DOHH2 (cell line): ENCODE results near the gene MRAP2.

ENCODE experiments used
- H3F3A ChIP-seq: fragments of 200-600 bp; sonication (generic), shearing (Covaris generic); 2 replicates; pipeline ENCODE4 v1.6.0; 2016; ENCODE audit warnings: antibody characterized with exemption, mild to moderate bottlenecking; ENCODE audit not compliant: control insufficient read depth, insufficient read depth
- H3K27ac ChIP-seq: fragments of 200-600 bp; sonication (generic); 2 replicates; pipeline ENCODE4 v1.5.1; 2014; ENCODE audit warnings: low read depth, mild to moderate bottlenecking, low read length, moderate library complexity
- H3K27me3 ChIP-seq: fragments of 200-600 bp; sonication (generic); 2 replicates; pipeline ENCODE4 v1.6.1; 2014; ENCODE audit warnings: mild to moderate bottlenecking, low read length, mixed read lengths; ENCODE audit not compliant: control insufficient read depth
- H3K36me3 ChIP-seq: fragments of 200-600 bp; sonication (generic); 2 replicates; pipeline ENCODE4 v1.6.1; 2014; ENCODE audit warnings: mild to moderate bottlenecking, low read length, moderate library complexity, mixed read lengths; ENCODE audit not compliant: control insufficient read depth
- H3K4me1 ChIP-seq: fragments of 200-600 bp; sonication (generic); 2 replicates; pipeline ENCODE4 v1.6.1; 2014; ENCODE audit warnings: mild to moderate bottlenecking, low read length, mixed read lengths; ENCODE audit not compliant: control insufficient read depth
- H3K4me2 ChIP-seq: fragments of 200-600 bp; sonication (generic); 2 replicates; pipeline ENCODE4 v1.6.0; 2014; ENCODE audit warnings: mild to moderate bottlenecking, low read length, moderate library complexity
- H3K4me3 ChIP-seq: fragments of 200-600 bp; sonication (generic); 2 replicates; pipeline ENCODE4 v1.5.1; 2014; ENCODE audit warnings: mild to moderate bottlenecking, low read length, mixed read lengths
- H3K79me2 ChIP-seq: fragments of 200-600 bp; sonication (generic); 2 replicates; pipeline ENCODE4 v1.6.1; 2014; ENCODE audit warnings: mild to moderate bottlenecking, low read length, mixed read lengths; ENCODE audit not compliant: control insufficient read depth
- H3K9me2 ChIP-seq: fragments of 200-600 bp; sonication (generic); replicated peaks from 2 replicates; pipeline ENCODE4 v1.6.1; 2014; ENCODE audit warnings: mild to moderate bottlenecking, low read length, mixed read lengths; ENCODE audit not compliant: control insufficient read depth
- H3K9me3 ChIP-seq: fragments of 200-600 bp; sonication (generic); 2 replicates; pipeline ENCODE4 v1.6.1; 2014; ENCODE audit warnings: antibody characterized with exemption, low read length, mixed read lengths; ENCODE audit not compliant: control insufficient read depth, insufficient read depth
- H4K20me1 ChIP-seq: fragments of 200-600 bp; sonication (generic); 2 replicates; pipeline ENCODE4 v1.6.0; 2014; ENCODE audit warnings: low read depth, mild to moderate bottlenecking, antibody characterized with exemption, low read length, moderate library complexity; ENCODE audit not compliant: control insufficient read depth, insufficient read depth
- EZH2phosphoT487 ChIP-seq: fragments of 200-600 bp; sonication (generic); IDR thresholded peaks from 2 replicates; pipeline ENCODE4 v1.6.1; 2017; ENCODE audit warnings: borderline replicate concordance, mild to moderate bottlenecking, antibody characterized with exemption, low read length, moderate library complexity, mixed read lengths
- TF ChIP-seq, protein P1 (sequence below): fragments of 200-600 bp; sonication (generic); IDR thresholded peaks from one replicate; pipeline ENCODE4 v1.5.1; 2014; ENCODE audit warnings: antibody characterized with exemption, mild to moderate bottlenecking, low read depth, low read length; ENCODE audit not compliant: poor library complexity, severe bottlenecking

Gene MRAP2

DNA sequence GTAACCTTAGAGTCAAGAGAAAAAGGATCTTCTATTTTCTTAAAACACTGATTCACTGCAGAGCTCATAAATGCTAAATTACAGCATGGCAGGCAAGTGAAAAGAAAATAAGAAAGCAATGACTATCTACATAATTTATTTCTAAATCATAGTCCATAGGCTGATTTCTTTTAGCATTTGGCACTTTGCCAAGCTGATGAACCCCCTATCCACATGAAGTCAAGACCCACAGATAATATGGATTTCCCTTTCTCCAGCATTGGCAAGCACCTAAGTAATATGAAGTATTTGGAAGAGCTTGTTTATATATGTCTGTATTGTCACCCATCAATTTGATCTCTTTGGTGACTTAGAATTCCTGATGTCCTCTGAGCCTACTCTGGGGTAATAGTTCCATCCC is 47.9 kb upstream of the MRAP2 start:
- H3K4me1 ChIP-seq = no peaks in the 10 kb centered on the region
- no peak overlapping the region for H3K4me3 ChIP-seq
- no peaks in the 10 kb centered on the region for H3K9me3 ChIP-seq
- no peaks in the 10 kb centered on the region for H3K36me3 ChIP-seq
- H3K79me2 ChIP-seq = no peaks in the 10 kb centered on the region
- no peaks in the 10 kb centered on the region for H3K9me2 ChIP-seq
- no peaks in the 10 kb centered on the region for H4K20me1 ChIP-seq
- H3F3A ChIP-seq = no peaks in the 10 kb centered on the region
- H3K27me3 ChIP-seq = no peaks in the 10 kb centered on the region
- no peak for TF ChIP-seq EZH2phosphoT487
- TF ChIP-seq, protein P1, sequence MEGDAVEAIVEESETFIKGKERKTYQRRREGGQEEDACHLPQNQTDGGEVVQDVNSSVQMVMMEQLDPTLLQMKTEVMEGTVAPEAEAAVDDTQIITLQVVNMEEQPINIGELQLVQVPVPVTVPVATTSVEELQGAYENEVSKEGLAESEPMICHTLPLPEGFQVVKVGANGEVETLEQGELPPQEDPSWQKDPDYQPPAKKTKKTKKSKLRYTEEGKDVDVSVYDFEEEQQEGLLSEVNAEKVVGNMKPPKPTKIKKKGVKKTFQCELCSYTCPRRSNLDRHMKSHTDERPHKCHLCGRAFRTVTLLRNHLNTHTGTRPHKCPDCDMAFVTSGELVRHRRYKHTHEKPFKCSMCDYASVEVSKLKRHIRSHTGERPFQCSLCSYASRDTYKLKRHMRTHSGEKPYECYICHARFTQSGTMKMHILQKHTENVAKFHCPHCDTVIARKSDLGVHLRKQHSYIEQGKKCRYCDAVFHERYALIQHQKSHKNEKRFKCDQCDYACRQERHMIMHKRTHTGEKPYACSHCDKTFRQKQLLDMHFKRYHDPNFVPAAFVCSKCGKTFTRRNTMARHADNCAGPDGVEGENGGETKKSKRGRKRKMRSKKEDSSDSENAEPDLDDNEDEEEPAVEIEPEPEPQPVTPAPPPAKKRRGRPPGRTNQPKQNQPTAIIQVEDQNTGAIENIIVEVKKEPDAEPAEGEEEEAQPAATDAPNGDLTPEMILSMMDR = no peak
- H3K27ac ChIP-seq = no peak overlapping the region
- no peak overlapping the region for H3K4me2 ChIP-seq

DNA sequence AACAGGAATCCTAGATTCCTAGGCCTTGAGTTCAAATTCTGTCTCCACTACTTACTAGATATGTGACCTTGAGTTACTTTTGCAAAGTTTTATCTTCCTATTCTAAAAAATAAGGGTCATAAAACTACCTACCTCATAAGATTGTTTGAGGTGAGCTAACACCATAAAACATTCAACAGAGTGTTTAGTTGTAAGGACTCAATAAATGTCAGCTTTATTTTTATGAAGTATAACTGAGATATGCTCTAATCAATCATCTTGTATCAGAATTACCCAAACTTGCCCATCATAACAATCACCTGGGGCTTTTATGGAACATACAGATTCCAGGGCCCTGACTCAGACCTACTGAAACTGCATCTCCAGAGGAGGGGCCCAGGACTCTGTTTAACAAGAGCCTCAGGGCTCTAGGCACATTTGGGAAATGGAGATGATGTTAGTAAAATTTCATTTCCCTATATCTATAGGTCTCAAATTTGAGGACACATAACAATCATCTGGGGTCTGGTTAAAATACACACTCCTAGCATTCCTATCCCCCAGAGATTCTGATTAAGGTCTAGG is 35.5 kb upstream of the MRAP2 start:
- Histone ChIP-seq H3K79me2 (no peaks in the 10 kb centered on the region), H3K36me3 (no peaks in the 10 kb centered on the region), H3K4me2 (no peak overlapping the region), H4K20me1 (no peaks in the 10 kb centered on the region), H3K9me3 (no peaks in the 10 kb centered on the region), H3K27ac (no peak overlapping the region), H3K27me3 (0 out of 2 replicates have a peak, but pooled peaks cover 3% of the 10 kb centered on the region), H3K4me1 (no peaks in the 10 kb centered on the region), H3K9me2 (no peaks in the 10 kb centered on the region; the same call in 1 of the 2 replicates), H3F3A (no peaks in the 10 kb centered on the region), H3K4me3 (no peak overlapping the region)
- TF ChIP-seq EZH2phosphoT487 = no peak
- TF ChIP-seq, protein P1 = no peak

DNA sequence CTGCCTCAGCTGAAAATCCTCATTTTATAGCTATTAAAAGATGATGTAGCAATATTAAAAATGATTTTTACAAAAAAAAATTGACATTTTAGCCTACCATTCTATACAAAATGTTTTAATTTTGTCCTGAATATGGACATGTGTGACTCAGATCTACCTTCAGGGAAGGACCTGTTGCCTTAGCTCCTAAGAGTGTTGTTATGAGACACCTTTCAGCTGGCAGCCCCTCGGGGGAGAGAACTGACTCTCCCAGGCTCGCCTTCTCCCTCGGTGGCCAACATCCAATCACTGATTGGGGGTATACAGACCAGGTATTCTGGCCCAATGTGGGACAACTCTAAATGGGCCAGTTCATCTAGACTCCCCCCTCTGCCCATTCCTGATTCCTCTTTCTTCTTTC is 32.5 kb upstream of the MRAP2 start:
- H3K4me2 ChIP-seq = no peak overlapping the region
- no peaks in the 10 kb centered on the region for H3K4me1 ChIP-seq
- no peaks in the 10 kb centered on the region for H3K79me2 ChIP-seq
- H3K27me3 ChIP-seq = 0 out of 2 replicates have a peak, but pooled peaks cover 3% of the 10 kb centered on the region
- H3K9me2 ChIP-seq = no peaks in the 10 kb centered on the region; the same call in 1 of the 2 replicates
- H3K27ac ChIP-seq = no peak overlapping the region
- H3K4me3 ChIP-seq = no peak overlapping the region
- H3K9me3 ChIP-seq = no peaks in the 10 kb centered on the region
- no peaks in the 10 kb centered on the region for H3F3A ChIP-seq
- no peaks in the 10 kb centered on the region for H4K20me1 ChIP-seq
- TF ChIP-seq, protein P1 = no peak
- no peak for TF ChIP-seq EZH2phosphoT487
- no peaks in the 10 kb centered on the region for H3K36me3 ChIP-seq
